ENCODE results near the gene SLC2A1.
"Not testable (repeated sequence)": the region's sequence is repeated elsewhere in the genome, so short reads cannot be mapped to it uniquely, and the experiment has no call there.

The SLC2A1 gene

DNA sequence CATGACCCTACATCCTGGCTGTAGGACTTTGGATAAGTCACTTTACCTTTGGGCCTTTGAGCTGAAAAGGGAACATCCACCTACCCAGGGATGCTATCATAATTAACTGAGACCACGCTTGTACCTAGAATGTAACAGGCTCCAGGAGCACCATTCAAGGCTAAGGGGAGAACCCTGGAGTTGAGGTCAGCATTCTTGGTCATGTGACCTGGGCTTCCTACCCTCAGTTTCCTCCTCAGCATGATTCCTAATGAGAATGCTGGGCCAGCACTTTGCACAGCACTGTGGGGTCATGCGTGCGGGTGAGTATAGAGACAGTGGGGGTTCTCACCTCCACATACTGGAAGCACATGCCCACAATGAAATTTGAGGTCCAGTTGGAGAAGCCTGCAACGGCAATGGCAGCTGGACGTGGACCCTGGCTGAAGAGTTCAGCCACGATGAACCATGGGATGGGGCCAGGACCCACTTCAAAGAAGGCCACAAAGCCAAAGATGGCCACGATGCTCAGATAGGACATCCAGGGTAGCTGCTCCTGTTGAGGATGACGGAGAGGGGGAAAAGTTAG lies 31.3 kb downstream of the SLC2A1 start:
- no peak for DNase-seq

DNA sequence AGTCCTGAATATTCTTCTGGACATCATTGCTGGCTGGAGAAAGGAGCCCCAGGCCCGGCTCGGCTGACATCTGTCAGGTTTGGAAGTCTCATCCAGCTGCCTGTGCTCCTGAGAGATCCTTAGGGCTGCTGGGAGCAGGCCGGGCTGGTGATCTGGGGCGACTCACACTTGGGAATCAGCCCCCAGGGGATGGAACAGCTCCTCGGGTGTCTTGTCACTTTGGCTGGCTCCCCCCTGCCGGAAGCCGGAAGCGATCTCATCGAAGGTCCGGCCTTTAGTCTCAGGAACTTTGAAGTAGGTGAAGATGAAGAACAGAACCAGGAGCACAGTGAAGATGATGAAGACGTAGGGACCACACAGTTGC lies 31.8 kb downstream of the SLC2A1 start:
- no peak for DNase-seq

DNA sequence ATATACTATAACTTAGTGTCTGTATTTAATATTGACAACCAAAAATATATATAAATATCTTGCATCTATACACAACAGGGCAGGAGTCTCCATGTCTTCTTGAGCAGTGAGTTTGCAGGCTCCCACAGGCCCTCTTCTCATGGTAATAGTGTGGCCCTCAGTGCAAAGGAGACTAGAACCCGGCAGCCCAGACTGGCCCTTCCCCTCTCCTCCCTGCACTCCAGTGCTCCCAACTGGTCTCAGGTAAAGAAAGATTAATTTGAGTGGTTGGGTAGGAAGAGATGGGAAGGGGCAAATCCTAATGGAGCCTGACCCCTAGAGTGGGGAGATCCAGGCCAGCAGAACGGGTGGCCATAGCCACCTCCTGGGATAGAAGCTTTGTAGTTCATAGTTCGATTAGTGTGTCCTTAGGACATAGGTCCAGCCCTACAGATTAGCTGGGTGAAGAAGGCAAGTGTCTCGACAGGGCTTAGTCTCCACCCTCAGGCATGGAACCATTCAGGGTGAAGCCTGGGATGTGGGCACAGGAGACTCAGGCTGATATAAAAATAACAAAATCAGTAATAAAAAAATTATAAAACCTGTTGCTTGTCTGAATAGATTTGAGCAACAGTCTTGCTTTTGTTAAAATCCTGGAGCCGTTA lies 32.3 kb downstream of the SLC2A1 start:
- DNase-seq, result no peak

DNA sequence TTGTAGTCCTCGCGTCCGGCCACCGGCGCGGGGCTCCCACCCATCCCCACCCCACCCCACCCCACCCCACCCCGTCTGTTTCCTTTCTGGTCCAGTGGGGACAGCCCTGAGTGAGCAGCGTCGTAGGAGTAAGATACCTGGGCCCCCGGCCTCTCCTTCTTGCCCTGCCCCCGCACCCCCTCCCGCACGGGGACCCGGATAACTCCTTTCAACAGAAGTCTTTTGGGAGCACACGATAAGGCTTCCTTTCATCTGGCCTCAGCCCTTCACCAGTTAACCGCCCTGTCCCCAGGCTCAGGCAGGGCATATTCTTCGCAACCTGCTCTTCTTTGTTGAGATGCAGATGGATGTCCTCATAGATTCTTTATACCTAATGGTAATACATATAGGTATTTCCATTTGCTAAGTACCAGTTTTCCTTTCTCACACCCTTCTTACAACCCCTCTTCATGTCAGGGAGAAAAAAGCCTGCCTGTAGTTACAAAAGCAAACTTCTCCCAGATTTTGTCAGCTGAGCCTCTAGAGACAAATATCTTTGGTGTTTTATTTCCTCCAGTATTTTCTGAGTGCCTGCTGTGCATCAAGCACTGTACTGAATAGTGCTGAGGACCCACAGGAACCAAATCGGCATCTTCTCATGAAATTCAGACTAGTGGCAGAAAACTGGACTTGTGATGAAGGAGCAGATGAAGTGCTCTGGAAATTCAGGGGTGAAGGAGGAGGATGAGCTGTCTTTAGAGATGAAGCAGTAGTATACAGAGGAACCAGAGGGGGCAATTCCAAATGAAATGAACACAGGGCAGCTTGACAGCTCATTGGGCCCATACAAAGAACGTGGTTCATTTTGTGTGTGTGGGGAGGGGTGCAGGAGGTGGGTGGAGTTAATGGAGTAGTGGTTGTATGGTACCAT lies 33.6 kb downstream of the SLC2A1 start:
- DNase-seq, result no peak

DNA sequence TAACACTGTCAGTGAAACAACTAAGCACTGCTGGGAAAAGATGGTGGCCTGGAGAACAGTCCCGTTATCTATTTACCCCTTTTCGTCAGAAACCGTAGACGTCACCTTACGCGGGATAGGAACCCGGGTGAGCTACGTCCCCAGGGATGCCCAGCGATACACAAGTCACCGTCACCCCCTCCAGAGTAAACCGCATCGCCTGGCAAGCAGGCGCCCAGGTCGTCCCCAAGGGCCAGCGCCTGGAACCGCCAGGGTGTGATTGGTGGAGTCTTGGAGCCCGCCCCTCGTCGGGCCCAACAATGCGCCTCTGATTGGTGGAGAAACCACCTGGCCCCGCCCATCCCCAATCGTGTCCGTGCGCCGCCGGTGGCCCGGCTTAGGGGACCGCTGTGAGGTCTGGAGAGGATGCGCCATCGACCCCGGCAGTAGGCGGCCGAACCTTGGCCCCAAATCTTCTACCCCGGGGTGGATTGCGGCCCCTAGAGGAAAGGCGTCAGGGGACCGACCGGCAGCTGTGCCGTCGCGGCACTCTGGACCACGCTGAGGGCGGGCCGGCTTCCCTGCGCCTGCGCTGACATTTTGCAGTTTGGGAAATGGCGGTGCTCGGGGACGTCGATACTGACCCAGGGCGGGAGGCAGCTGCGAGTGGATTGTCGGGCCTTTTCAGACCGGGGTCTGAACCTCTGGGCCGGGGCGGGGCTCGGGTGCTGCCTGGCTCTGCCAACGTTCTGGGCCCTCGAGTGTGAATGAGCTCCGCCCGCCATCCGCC lies 34.4 kb downstream of the SLC2A1 start:
- peak; percentile 91 for DNase-seq

DNA sequence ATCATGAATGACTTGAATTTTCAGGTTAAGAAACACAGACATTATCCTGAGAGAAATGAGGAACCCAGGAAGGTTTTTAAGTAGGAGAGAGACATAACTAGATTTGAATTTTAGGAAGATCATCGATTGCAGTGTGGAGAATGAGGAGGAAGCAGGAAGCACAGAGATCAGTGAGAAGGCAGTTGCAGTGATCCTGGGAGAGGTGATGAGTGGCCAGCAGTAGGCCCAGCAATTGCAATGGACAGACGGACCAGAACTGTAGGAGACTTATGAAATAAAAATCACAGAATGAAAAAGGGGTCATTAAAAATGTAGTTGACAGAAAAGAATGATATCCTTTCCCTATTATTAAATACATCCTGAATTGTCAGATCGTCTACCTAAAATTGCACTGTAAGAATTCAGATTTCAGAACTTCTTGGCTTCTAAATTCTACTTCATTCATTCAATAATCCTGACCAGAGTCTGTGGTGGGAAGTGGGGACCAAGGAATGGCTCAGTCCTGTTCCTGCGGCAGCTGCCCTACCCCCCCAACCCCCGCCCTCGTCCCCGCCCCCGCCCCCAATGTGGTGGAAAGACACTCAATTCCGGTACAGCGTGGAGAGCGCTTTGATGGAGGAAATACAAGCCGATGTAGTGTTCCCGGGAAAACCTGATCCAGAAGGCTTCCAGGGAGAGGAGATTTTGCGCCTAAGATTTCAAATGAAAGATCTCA lies 35.1 kb downstream of the SLC2A1 start:
- DNase-seq, result no peak

DNA sequence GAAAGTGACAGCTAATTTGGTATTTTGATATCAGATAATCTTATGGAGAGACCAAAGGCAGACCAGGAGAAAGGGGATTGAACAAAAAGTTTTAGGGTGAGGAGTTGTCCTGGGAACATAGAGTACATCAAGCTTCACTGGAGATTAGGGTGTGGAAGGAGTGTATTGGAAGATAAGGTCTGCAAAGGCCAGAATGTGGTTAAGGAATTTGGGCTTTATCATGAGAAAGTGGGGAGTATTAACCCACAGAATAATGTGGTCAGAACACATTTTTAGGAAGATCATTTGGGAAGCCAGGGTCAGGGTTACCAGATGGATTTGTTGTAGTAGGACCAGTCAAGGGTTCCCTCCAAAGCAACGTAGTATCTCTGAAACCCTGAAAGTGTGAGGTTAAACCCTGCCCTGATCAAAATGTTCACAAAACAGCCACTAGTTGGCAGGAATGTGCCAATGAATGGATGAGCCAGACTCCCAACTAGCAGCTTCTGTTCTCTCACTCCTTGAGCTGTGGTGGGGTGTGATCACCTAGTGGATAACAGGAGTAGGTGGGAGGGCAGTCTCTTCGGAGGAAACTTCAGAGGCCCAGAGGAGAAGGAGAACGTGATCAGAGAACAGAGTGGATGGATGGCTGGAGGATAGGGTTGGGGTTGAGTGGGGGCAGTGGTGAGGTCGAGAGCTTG lies 35.8 kb downstream of the SLC2A1 start:
- peak; percentile 67 for DNase-seq

DNA sequence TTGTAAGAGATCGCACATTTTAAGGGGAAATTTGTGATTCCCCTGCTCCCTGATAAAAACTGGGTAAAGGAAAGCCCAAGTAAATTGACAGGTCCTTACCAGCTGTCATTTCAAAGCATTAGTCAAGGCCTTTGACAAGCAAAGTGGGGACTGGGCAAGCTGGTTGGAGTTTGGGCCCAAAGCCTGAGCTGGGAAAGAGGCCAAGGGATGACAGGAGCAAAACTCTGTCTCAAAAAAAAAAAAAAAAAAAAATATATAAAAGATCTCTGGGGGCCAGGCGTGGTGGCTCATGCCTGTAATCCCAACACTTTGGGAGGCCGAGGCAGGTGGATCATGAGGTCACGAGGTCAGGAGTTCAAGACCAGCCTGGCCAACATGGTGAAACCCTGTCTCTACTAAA lies 36.9 kb downstream of the SLC2A1 start:
- DNase-seq, result no peak

DNA sequence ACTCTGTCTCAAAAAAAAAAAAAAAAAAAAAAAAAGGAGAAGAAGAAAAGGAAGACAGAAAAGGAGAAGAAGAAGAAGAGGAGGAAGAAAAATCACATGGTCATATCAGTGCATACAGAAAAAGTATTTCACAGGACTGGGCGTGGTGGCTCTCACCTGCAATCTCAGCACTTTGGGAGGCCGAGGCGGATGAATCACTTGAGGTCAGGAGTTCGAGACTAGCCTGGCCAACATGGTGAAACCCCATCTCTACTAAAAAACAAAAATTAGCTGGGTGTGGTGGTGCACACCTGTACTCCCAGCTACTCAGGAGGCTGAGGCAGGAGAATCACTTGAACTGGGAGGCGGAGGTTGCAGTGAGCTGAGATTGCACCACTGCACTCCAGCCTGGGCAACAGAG lies 39.0 kb downstream of the SLC2A1 start:
- not testable (repeated sequence) for DNase-seq

DNA sequence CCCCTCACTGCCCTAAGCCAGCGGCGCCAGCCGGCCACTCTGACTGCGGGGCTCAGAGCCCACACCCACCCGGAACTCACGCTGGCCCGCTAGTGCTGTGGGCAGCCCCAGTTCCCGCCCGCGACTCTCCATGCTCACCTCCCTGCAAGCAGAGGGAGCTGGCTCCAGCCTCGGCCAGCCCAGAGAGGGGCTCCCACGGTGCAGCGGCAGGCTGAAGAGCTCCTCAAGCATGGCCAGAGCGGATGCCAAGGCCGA lies 41.5 kb downstream of the SLC2A1 start:
- DNase-seq, result no peak

DNA sequence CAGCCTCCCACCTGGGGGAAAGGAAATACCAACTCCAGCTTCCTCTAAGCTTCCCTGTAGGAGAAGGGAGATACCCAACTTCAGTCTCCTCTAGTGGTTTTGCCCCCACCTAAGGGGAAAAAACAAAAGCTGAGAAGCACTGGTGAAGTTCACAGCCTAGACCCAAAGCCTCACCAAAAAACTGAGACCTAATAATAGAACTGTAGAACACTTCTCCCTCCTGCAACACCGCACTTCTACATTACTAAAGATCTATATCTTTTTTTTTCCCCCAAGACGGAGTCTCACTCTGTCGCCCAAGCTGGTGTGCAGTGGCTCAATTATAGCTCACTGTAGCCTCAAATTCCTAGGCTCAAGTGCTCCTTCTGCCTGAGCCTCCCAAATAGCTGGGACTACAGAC lies 43.2 kb downstream of the SLC2A1 start:
- DNase-seq, result no peak

DNA sequence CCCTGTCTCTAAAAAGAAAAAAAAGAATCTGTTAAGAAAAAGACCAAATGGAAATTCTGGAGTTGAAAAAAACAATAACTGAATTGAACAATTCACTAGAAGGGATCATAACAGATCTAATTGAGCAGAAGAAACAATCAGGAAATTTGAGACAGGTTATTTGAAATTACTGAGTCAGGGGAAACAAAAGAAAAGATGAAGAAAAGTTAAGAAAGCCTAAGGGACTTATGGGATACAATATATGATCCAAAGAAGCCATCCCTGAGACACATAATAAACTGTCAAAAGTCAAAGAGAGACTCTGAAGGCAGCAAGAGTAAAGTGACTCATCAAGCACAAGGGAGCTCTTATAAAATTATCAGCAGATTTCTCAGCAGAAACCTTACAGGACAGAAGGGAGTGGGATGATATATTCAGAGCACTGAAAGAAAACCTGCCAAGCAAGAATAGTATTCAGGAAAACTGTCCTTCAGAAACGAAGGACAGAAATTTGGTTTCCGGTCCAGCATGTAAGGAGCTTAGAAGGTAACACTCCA lies 44.5 kb downstream of the SLC2A1 start:
- DNase-seq, result no peak

DNA sequence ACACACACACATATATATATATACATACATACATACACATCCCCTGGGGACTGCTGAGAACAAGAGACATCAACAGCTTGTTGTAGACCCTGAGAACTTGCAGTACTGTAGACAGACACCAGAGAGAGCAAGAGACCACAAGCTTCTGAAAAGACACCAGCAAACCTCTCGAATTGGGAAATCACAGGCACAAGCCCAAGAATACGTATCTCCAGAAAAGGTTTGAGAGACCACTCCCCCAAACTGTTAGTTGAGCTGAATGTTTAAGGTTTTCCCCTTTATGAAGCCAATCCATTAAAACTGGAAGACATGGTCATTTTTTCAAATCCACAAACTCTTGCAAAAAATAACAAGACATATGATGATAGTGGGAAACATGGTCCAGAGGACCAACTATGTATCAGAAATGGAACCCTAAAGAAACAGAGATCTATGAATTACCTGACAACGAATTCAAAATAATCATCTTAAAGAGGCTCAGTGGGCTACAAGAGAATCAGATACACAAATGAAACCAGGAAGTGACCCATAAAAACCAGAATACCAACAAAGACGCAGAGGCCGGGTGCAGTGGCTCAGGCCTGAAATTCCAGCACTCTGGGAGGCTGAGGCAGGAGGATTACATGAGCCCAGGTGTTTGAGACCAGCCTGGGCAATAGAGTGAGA lies 45.1 kb downstream of the SLC2A1 start:
- DNase-seq, result peak; percentile 62

DNA sequence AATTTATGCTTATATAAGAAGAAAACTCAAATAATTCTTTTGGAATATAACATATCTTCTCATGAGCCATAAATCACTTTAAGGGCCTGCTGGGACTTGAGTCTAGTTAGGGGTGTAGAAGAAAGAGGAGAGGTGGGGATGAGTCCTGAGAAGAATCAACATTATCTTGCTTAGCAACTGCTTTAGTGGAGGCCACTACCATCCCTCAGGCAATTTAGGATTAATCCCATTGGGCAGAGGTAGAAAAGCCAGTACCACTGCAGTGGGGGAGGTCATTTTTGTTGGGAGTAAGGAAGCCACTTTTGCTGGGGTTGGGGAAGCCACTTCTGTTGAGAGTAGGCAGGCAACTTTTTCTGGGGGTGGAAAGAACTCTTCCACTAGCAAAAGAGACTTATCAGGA lies 47.7 kb downstream of the SLC2A1 start:
- DNase-seq, result no peak

DNA sequence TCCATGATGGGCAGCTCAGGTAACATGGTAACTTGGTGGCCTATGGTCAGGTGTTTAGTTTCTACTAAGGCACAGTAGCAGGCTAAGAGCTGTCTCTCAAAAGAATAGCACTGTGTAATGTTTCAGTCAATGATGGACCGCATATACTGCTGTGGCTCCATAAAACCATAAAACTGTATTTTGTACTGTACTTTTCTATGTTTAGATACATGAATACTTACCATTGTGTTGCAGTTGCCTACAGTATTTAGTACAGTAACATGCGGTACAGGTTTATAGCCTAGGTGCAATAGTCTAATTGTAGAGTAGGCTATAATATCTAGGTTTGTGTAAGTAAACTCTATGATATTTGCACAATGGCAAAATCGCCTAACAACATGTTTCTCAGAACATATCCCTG lies 50.6 kb downstream of the SLC2A1 start:
- DNase-seq, result no peak

DNA sequence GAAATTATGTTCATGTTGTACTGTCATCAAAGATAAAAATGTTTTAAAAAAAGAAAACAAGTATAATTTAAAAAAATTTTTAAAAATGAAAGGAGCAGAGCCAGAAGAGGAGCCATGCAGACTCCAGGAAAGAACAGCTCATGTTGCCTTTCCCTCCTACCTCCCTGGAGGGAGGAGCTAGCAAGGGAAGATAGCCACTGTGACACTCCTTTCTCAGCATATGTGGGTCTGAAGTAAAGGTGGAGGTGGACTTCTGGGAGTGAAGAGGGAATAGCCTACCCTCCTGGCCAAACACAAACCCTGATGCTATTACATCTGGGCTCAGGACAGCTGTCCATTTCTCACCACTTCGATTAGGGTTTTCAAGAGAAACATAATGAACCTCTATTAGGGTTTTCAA lies 54.2 kb downstream of the SLC2A1 start:
- no peak for DNase-seq

DNA sequence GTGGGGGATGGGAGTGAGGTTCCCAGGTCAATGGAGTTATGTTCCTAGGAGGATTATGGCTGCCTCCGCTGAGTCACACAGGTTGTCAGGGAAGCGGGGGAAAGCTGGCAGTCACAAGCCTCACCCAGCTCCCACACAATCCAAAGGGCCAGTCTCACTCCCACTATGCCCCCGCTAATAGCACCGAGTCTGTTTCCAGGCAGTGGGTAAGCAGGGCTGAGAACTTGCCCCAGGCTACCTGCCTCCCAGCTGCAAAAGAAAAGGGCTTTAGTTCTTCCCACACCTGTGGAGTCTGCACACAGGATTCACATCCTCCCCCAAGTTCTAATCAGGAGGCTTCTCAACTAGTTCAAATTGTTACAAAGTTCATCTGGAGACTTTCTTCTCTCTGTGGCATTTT lies 58.7 kb downstream of the SLC2A1 start:
- DNase-seq, result not testable (repeated sequence)

DNA sequence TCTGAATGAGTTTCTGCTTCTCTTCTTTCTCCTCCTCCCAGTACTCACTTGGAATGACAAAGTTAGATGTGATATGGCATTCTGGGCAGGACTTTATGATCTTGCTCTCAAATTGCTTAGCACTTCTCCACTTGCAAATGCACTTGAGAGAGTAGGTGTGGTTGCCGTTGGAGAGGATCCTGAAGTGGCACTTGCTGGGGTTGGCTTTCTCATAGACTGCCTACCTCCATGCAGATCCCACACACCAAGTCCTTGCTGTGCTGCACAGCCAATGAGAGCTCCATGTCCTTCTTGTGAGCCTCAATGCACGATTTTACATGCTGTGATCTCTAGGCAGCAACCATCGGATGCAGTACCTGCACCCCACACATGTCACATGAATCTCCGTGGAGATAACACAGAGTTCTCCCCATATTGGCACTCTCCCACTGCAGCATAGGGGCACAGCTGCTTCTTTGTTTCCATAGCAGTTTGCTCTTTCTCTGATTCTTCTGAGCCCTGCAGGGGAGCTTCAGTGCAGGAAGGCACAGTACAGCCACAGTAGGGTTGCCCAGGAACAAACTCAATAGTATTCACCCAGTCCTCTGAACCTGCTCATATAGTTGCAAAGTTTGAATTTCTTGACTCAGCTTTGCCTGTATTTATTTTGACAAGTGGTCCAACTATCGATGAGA lies 67.1 kb downstream of the SLC2A1 start:
- no peak for DNase-seq

DNA sequence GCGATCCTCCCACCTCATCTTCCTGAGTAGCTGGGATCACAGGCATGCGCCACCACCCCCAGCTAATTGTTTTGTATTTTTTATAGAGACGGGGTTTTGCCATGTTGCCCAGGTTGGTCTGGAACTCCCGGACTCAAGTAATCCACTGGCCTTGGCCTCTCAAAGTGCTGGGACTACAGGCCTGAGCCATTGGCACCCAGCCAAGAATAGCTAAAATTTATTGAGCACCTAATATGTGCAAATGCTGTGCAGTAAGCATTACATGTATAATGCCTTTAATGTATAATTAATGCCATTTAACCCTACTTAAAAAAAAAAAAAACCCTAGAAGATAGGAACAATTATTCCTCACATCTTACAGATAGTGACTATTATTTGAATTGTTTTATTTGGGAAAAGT lies 69.4 kb downstream of the SLC2A1 start:
- no peak for DNase-seq

DNA sequence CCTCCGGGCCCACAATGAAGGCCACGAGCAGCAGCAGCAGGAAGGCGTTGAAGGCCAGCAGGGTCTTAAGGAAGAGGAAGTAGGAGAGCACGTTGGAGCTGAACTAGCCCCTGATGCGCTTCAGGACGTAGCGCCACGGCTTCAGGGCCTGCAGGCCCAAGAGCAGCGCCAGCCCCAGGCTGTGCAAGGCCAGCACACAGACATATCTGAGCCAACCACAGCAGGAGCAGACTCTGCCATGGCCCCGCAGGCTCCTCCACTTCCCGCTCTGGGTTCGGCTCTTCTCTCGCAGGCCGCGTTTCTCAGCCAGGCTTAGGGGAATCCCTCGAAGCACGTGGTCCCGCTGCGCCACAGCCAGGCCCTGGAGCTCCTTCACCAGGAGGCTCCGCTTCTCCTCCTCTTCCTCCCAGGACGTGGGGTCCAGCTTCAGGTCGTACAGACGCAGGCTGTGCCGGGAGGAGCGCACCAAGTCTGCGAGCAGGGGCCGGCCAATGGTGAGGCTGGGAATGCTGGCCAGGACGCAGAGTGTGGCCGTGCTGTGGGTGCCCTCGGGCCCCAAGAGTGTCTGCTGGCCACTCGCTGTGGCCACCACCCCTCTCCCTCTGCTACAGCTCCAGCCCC lies 70.5 kb downstream of the SLC2A1 start:
- DNase-seq, result no peak

DNA sequence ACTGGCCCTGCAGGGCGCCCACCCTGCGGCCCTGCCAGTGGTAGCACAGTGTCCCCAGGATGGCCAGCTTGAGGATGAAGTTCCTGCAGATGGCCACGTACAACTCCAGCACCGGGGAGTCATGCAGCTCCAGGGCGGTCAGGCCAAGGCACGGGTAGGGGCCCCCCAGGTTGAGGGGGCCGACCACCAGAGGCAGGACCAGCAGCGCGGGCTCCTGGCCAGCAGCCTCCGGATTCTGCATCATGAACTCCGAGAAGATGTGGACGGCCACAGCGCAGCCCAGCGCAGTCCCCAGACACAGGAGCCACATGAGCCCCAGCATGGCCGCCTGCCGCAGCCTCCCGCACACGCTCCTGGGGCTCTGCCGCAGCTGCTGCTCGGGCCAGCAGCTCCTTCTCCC lies 71.3 kb downstream of the SLC2A1 start:
- DNase-seq, result no peak

Measured in CD4-positive, alpha-beta T cell treated with Interferon gamma for 1 hour (primary cell).